ENCODE results near the gene GLIS1.

DNA sequence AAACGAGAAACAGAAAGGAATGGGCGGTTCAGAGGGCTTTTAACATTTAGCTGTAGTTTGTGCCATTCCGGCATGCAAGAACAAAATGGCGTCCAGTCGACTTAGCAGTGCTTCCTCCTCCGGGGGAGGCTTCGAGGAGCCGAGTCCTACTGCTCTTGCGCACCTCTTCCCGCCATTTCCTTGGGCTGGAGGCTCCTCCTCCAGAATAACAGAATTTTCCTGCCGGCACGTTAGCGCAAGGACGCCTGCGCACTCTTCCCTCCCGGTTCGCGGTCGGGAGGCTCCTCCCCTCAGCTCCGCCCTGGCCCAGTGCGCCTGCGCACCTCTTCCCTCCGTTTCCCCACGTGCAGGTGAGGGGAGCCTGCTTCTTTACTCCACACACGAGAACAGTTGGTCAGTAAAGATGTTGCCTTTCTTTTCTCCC lies 278.7 kb downstream of the GLIS1 start:
- TF ChIP-seq, protein P1, sequence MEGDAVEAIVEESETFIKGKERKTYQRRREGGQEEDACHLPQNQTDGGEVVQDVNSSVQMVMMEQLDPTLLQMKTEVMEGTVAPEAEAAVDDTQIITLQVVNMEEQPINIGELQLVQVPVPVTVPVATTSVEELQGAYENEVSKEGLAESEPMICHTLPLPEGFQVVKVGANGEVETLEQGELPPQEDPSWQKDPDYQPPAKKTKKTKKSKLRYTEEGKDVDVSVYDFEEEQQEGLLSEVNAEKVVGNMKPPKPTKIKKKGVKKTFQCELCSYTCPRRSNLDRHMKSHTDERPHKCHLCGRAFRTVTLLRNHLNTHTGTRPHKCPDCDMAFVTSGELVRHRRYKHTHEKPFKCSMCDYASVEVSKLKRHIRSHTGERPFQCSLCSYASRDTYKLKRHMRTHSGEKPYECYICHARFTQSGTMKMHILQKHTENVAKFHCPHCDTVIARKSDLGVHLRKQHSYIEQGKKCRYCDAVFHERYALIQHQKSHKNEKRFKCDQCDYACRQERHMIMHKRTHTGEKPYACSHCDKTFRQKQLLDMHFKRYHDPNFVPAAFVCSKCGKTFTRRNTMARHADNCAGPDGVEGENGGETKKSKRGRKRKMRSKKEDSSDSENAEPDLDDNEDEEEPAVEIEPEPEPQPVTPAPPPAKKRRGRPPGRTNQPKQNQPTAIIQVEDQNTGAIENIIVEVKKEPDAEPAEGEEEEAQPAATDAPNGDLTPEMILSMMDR (IDR thresholded peaks at IDR 0.05), result no peak
- TF ChIP-seq POLR2A (IDR thresholded peaks at IDR 0.05), result no peak

Measured in lower leg skin (tissue), 3 donors.